Chondrocyte (in vitro differentiated cells): Measurements from ENCODE around the gene ADCY10. TPM values are rescaled to one million over a fixed set of nuclear protein-coding genes. Genes with fewer than 3 reads are reported as not detected.
A peak's percentile ranks its signal among the peaks of the same experiment; 100 is the strongest.

ENCODE experiments used
- DNase-seq: peaks from one replicate; pipeline ENCODE4 v3.0.0; 2021; ENCODE audit warnings: mixed read lengths, low spot score
- H3K27ac Mint-ChIP-seq: one replicate; pipeline ENCODE4 v1.8.0; 2021; ENCODE audit warnings: mild to moderate bottlenecking, moderate library complexity, mixed read lengths; ENCODE audit not compliant: unreplicated experiment
- H3K27me3 Mint-ChIP-seq: 2 replicates; pipeline ENCODE4 v1.8.0; 2021; ENCODE audit warnings: low read depth, mixed read lengths
- H3K36me3 Mint-ChIP-seq: 2 replicates; pipeline ENCODE4 v1.8.0; 2021; ENCODE audit warnings: low read depth, mixed read lengths
- H3K4me1 Mint-ChIP-seq: 2 replicates; pipeline ENCODE4 v1.8.0; 2021; ENCODE audit warnings: low read depth, mild to moderate bottlenecking, mixed read lengths
- H3K4me3 Mint-ChIP-seq: one replicate; pipeline ENCODE4 v1.8.0; 2021; ENCODE audit warnings: mild to moderate bottlenecking, moderate library complexity, mixed read lengths; ENCODE audit not compliant: unreplicated experiment
- H3K9me3 Mint-ChIP-seq: 2 replicates; pipeline ENCODE4 v1.8.0; 2021; ENCODE audit warnings: low read depth, mixed read lengths
- total RNA-seq: library from RNA; stranded (reverse); gene quantifications from 3 replicates; pipeline ENCODE4 v1.2.1, GENCODE V29; 2021
- TF ChIP-seq, protein P1 (sequence below): fragments of 200-600 bp; sonication (generic); IDR thresholded peaks from 2 replicates; pipeline ENCODE4 v1.5.0; 2021; ENCODE audit warnings: antibody characterized with exemption, mild to moderate bottlenecking, moderate library complexity

Gene ADCY10
- total RNA-seq, 1 donor from 2014 or later = 0.07 TPM

GRCh38 chr1:167936930-167937708 lies 23.2 kb upstream of the ADCY10 start, which contains the start of gene MPC2:
Gene MPC2, minus strand, starts transcription at chr1:167937072. Its CDS starts 1,231 bp downstream, at chr1:167935841.
- H3K27me3 Mint-ChIP-seq = no peaks in the 10 kb centered on the region
- H3K9me3 Mint-ChIP-seq = no peaks in the 10 kb centered on the region
- no peaks in the 10 kb centered on the region for H3K36me3 Mint-ChIP-seq
- peaks cover 53% of the 10 kb centered on the region for H3K4me1 Mint-ChIP-seq
- H3K4me3 Mint-ChIP-seq = peak within 1 kb of the TSS; percentile 93
- TF ChIP-seq, protein P1, sequence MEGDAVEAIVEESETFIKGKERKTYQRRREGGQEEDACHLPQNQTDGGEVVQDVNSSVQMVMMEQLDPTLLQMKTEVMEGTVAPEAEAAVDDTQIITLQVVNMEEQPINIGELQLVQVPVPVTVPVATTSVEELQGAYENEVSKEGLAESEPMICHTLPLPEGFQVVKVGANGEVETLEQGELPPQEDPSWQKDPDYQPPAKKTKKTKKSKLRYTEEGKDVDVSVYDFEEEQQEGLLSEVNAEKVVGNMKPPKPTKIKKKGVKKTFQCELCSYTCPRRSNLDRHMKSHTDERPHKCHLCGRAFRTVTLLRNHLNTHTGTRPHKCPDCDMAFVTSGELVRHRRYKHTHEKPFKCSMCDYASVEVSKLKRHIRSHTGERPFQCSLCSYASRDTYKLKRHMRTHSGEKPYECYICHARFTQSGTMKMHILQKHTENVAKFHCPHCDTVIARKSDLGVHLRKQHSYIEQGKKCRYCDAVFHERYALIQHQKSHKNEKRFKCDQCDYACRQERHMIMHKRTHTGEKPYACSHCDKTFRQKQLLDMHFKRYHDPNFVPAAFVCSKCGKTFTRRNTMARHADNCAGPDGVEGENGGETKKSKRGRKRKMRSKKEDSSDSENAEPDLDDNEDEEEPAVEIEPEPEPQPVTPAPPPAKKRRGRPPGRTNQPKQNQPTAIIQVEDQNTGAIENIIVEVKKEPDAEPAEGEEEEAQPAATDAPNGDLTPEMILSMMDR = no peak
- DNase-seq = no peak
- peak within 1 kb of the TSS; percentile 100 for H3K27ac Mint-ChIP-seq

GRCh38 chr1:167936068-167936929 lies 22.4 kb upstream of the ADCY10 start, which contains the start of gene DCAF6:
Gene DCAF6, plus strand, starts transcription at chr1:167936683. Its CDS starts 229 bp downstream, at chr1:167936912.
- Mint-ChIP-seq H3K4me1 (peaks cover 45% of the 10 kb centered on the region), H3K27ac (peak within 1 kb of the TSS; percentile 100), H3K9me3 (no peaks in the 10 kb centered on the region), H3K27me3 (no peaks in the 10 kb centered on the region), H3K4me3 (peak within 1 kb of the TSS; percentile 93), H3K36me3 (no peaks in the 10 kb centered on the region)
- TF ChIP-seq, protein P1 = no peak
- DNase-seq = peak; percentile 97

DNA sequence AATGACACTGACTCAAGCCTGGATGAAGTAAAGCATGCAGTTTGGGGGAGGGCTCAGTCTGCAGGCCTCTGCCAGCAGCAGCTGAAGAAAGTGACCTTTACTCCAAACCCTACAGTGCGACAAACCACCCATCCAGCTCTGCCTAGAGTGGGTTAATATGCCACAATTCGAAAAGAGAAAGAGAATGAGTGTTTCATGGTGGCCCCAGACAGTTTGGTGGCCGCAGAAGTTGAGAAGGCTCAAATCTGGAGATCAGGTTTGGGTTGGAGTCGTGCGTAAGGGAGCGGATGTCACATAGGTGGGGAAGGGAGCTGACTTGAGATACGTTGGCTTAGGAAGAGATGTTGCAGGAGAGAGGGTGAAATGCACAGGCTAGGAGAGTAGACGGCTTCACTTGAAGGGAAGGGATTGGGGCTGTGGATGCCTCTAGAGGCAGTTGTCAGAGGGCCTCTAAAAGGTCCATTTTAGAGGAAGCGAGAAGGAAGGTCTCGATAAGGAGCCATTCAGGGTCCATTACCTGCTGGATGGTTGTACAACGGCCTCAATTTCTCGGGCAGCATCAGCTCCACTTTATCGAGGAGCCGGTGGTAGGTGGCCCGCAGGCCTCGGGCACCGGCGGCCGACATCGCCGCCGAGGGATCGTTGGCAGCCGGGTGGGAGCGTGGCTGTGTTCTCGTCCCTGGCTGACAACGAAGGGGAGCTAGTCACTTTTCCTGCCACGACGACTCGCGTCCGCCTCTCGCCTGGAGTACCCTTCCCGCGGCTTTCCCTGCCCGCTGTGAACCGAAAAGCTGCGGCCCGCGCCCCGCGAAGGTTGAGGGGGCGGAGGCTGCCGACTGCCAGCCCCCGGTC lies 21.5 kb upstream of the ADCY10 start:
- Mint-ChIP-seq H3K9me3 (no peaks in the 10 kb centered on the region), H3K4me3 (peak overlapping the region; percentile 93), H3K4me1 (peaks cover 39% of the 10 kb centered on the region), H3K27me3 (no peaks in the 10 kb centered on the region), H3K36me3 (no peaks in the 10 kb centered on the region), H3K27ac (peak overlapping the region; percentile 100)
- TF ChIP-seq, protein P1 = peak; percentile 37
- no peak for DNase-seq

DNA sequence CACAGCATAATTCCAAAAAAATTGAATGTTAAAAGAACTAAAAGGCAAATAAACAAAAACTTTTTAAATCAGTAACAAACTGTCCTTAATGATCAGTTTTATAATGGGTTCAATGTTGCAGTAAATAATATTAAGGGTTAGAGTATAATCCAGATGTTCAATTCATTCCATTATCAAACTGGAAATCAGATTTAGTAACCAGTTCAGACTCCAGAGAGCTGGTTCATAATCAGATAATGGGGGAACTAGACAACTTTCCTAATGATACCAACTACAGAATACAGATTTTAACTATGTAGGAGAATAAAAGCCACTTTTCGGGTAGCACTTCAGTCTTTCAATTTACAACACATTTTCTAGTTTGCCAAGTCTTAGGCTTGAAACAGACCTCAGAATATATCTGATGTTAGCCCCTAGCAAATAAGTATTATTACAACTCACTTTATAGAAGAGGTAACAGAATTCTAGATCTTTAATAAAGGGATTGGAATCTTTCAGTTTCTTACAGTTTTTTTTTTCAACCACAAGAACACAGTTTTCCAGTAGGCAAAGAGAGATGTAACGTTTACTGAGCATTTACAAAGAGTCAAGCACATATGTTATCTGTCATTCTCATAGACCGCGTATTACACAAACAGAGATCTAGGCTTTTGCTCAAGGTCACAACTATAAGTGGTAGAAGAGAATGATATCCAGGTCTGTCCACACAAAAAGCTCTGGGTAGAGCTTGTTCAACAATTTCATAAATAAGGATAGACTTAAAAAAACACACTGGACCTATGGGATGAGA lies 20.7 kb upstream of the ADCY10 start:
- H3K9me3 Mint-ChIP-seq = no peaks in the 10 kb centered on the region
- H3K27ac Mint-ChIP-seq = peak overlapping the region; percentile 100
- DNase-seq = no peak
- no peaks in the 10 kb centered on the region for H3K36me3 Mint-ChIP-seq
- H3K27me3 Mint-ChIP-seq = no peaks in the 10 kb centered on the region
- H3K4me1 Mint-ChIP-seq = peaks cover 39% of the 10 kb centered on the region
- peak overlapping the region; percentile 93 for H3K4me3 Mint-ChIP-seq
- TF ChIP-seq, protein P1 = no peak
